ENCODE results near the gene ADGRD1.

ADGRD1 gene

DNA sequence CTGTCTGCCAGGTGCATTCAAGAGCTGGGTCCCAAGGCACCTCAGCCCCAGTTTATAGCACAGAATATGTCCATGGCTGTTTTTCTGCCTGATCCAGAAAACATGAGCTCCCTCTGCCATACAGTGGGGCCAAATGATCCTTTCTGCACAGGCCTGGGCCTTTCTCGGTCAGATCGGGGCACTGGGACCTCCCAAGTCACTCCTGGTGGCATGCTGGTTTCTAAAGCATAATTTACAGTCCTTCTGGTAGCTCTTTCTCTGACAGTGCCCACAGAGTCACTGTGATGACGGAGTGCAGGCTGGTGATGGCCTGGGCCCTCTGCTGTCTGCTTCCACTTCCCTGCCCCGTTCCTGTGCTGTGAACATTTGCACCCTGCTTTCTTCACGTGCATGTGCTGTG, 99.2 kb downstream of the ADGRD1 start:
- no peaks in the 10 kb centered on the region for H3K36me3 ChIP-seq (ENCODE audit: insufficient read depth, low read length)
- no peak overlapping the region for H3K4me3 ChIP-seq (ENCODE audit: low read depth, low read length, poor library complexity, severe bottlenecking)
- no peak overlapping the region for H2AFZ ChIP-seq (ENCODE audit: low read length)
- H3K9ac ChIP-seq (ENCODE audit: low read length): no peak overlapping the region
- no peaks in the 10 kb centered on the region for H3F3A ChIP-seq (ENCODE audit: insufficient read depth, low read length)
- H4K20me1 ChIP-seq (ENCODE audit: insufficient read depth, low read length): no peaks in the 10 kb centered on the region
- no peaks in the 10 kb centered on the region for H3K4me1 ChIP-seq (ENCODE audit: insufficient read depth, low read length, severe bottlenecking)
- TF ChIP-seq EZH2 (IDR thresholded peaks at IDR 0.05; ENCODE audit: borderline replicate concordance, low read length): no peak
- TF ChIP-seq, protein P1, sequence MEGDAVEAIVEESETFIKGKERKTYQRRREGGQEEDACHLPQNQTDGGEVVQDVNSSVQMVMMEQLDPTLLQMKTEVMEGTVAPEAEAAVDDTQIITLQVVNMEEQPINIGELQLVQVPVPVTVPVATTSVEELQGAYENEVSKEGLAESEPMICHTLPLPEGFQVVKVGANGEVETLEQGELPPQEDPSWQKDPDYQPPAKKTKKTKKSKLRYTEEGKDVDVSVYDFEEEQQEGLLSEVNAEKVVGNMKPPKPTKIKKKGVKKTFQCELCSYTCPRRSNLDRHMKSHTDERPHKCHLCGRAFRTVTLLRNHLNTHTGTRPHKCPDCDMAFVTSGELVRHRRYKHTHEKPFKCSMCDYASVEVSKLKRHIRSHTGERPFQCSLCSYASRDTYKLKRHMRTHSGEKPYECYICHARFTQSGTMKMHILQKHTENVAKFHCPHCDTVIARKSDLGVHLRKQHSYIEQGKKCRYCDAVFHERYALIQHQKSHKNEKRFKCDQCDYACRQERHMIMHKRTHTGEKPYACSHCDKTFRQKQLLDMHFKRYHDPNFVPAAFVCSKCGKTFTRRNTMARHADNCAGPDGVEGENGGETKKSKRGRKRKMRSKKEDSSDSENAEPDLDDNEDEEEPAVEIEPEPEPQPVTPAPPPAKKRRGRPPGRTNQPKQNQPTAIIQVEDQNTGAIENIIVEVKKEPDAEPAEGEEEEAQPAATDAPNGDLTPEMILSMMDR (IDR thresholded peaks at IDR 0.05; ENCODE audit: low read length): no peak
- H3K79me2 ChIP-seq (ENCODE audit: insufficient read depth, low read length): no peaks in the 10 kb centered on the region
- no peaks in the 10 kb centered on the region for H3K27me3 ChIP-seq (ENCODE audit: insufficient read depth, low read length)
- no peak overlapping the region for H3K27ac ChIP-seq (ENCODE audit: low read depth, low read length, poor library complexity, severe bottlenecking)
- no peaks in the 10 kb centered on the region for H3K9me3 ChIP-seq (ENCODE audit: low read length)
- no peak overlapping the region for H3K4me2 ChIP-seq (ENCODE audit: low read length)
- no peaks in the 10 kb centered on the region for H3K9me2 ChIP-seq (ENCODE audit: low read depth, low read length)

DNA sequence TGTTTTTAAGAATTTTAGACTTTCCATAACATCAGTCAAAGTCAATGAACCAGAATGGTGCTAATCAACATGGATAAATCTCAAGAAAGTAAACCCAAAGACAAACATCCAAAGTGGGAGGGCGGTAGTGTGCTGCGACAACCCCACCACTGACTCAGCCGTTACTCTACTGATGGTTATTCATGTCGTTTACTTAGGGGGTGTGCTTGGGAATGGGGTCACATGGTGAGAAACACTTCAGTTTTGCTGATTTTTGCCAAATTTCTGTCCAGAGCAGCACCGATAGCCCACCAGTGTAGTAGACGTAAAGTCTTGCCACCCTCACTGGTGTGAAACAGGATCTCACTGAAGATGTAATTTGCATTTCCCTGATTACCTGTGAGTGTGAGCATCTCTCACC, 99.9 kb downstream of the ADGRD1 start:
- Histone ChIP-seq H3K4me1 (ENCODE audit: insufficient read depth, low read length, severe bottlenecking) (no peaks in the 10 kb centered on the region), H3F3A (ENCODE audit: insufficient read depth, low read length) (no peaks in the 10 kb centered on the region), H3K9me2 (ENCODE audit: low read depth, low read length) (no peaks in the 10 kb centered on the region), H3K27me3 (ENCODE audit: insufficient read depth, low read length) (no peaks in the 10 kb centered on the region), H3K79me2 (ENCODE audit: insufficient read depth, low read length) (no peaks in the 10 kb centered on the region), H2AFZ (ENCODE audit: low read length) (no peak overlapping the region), H3K4me2 (ENCODE audit: low read length) (no peak overlapping the region), H3K27ac (ENCODE audit: low read depth, low read length, poor library complexity, severe bottlenecking) (no peak overlapping the region), H3K4me3 (ENCODE audit: low read depth, low read length, poor library complexity, severe bottlenecking) (no peak overlapping the region), H3K9ac (ENCODE audit: low read length) (no peak overlapping the region), H3K36me3 (ENCODE audit: insufficient read depth, low read length) (no peaks in the 10 kb centered on the region), H4K20me1 (ENCODE audit: insufficient read depth, low read length) (no peaks in the 10 kb centered on the region), H3K9me3 (ENCODE audit: low read length) (no peaks in the 10 kb centered on the region)
- TF ChIP-seq, protein P1 (IDR thresholded peaks at IDR 0.05; ENCODE audit: low read length): no peak
- no peak for TF ChIP-seq EZH2 (IDR thresholded peaks at IDR 0.05; ENCODE audit: borderline replicate concordance, low read length)

DNA sequence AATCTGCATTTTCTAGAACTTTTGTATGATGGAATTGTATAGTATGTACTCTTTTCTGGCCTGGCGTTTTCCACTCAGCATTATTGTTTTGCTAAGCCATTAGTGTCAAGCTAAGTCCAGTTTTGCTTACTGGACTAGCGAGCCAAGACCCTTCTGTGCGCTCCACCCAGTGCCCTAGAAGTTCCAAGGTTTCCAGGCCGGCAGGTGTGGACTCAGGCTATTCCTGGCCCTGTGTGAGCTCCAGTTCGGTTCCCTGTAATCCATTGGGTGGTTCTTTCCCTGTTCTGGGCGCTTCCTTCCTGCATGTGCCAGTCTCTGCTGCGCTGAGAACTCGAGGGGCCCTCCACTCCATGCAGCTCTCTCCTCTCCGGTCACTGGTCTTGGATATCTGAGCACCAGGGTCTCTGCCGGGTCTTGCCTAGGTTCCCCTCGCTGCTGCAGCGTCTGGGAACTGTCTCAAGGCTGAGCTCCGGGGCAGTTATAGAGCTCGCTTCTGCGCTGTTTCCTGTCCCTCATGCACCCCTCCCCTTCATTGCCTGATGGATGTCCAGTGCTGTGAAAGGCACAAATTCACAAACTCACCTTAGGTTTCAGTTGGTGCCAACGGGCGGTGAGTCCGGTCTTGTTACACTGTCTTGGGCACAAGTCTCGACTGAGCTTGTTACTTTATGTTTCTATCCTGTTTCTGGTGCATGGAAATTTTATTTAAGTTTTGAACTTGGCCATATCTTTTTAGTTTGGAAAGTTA, 100.8 kb downstream of the ADGRD1 start:
- no peaks in the 10 kb centered on the region for H3K4me1 ChIP-seq (ENCODE audit: insufficient read depth, low read length, severe bottlenecking)
- H3K27ac ChIP-seq (ENCODE audit: low read depth, low read length, poor library complexity, severe bottlenecking): no peak overlapping the region
- H3K9ac ChIP-seq (ENCODE audit: low read length): no peak overlapping the region
- no peaks in the 10 kb centered on the region for H3K9me2 ChIP-seq (ENCODE audit: low read depth, low read length)
- TF ChIP-seq, protein P1 (IDR thresholded peaks at IDR 0.05; ENCODE audit: low read length): no peak
- TF ChIP-seq EZH2 (IDR thresholded peaks at IDR 0.05; ENCODE audit: borderline replicate concordance, low read length): no peak
- H3K79me2 ChIP-seq (ENCODE audit: insufficient read depth, low read length): no peaks in the 10 kb centered on the region
- no peaks in the 10 kb centered on the region for H3K27me3 ChIP-seq (ENCODE audit: insufficient read depth, low read length)
- H3K9me3 ChIP-seq (ENCODE audit: low read length): no peaks in the 10 kb centered on the region
- H4K20me1 ChIP-seq (ENCODE audit: insufficient read depth, low read length): no peaks in the 10 kb centered on the region
- no peaks in the 10 kb centered on the region for H3K36me3 ChIP-seq (ENCODE audit: insufficient read depth, low read length)
- no peak overlapping the region for H2AFZ ChIP-seq (ENCODE audit: low read length)
- no peaks in the 10 kb centered on the region for H3F3A ChIP-seq (ENCODE audit: insufficient read depth, low read length)
- no peak overlapping the region for H3K4me2 ChIP-seq (ENCODE audit: low read length)
- H3K4me3 ChIP-seq (ENCODE audit: low read depth, low read length, poor library complexity, severe bottlenecking): no peak overlapping the region

Measured in OCI-LY1 (cell line).